Natural killer cell treated with Interleukin-12 subunit alpha and Interleukin-12 subunit beta and Interleukin-15 and Interleukin-18, amount 100 ng/mL, for 72 hours (primary cell): Measurements from ENCODE around the gene SLC35F3. TPM values are rescaled to one million over a fixed set of nuclear protein-coding genes. Genes with fewer than 3 reads are reported as not detected.

ENCODE experiments used
- ATAC-seq, 2 donors: fragments of 150-1000 bp; cut with Tn5 transposase in 1 of 2; sonication (Bioruptor Pico), chemical (Tn5 transposase) in 1 of 2; 2 replicates each; pipeline ENCODE4 v1.10.0; 2021
- DNase-seq: peaks from one replicate; pipeline ENCODE4 v3.0.0; 2022; ENCODE audit warnings: low spot score
- H3K27ac Mint-ChIP-seq, 2 donors: 1 replicate in 1 of 2; 2 replicates in 1 of 2; pipeline ENCODE4 v1.8.0; 2022; ENCODE audit warnings: mixed read lengths in 2 of 2, mild to moderate bottlenecking in 1 of 2, moderate library complexity in 1 of 2
- H3K27me3 Mint-ChIP-seq, 2 donors: 1 replicate in 1 of 2; 2 replicates in 1 of 2; pipeline ENCODE4 v1.8.0; 2022; ENCODE audit warnings: mixed read lengths in 2 of 2
- H3K36me3 Mint-ChIP-seq: one replicate; pipeline ENCODE4 v1.8.0; 2022; ENCODE audit warnings: mixed read lengths
- H3K4me1 Mint-ChIP-seq, 2 donors: 1 replicate in 1 of 2; 2 replicates in 1 of 2; pipeline ENCODE4 v1.8.0; 2022; ENCODE audit warnings: low read depth in 2 of 2, mixed read lengths in 2 of 2, mild to moderate bottlenecking in 1 of 2
- H3K4me3 Mint-ChIP-seq: one replicate; pipeline ENCODE4 v1.8.0; 2022; ENCODE audit warnings: mixed read lengths
- H3K9me3 Mint-ChIP-seq: 2 replicates; pipeline ENCODE4 v1.8.0; 2022; ENCODE audit warnings: mixed read lengths
- total RNA-seq, 2 donors: library from RNA; stranded (reverse); gene quantifications; one replicate each; pipeline ENCODE4 v1.2.3, GENCODE V29; 2022

Gene SLC35F3
- total RNA-seq, 2 donors from 2014 or later = 0.14 to 0.56 TPM

GRCh38 chr1:234321231-234321630, 416.8 kb downstream of the SLC35F3 start:
- no peaks in the 10 kb centered on the region for H3K9me3 Mint-ChIP-seq
- DNase-seq = no peak
- no peak for ATAC-seq
- no peak overlapping the region for H3K4me3 Mint-ChIP-seq
- no peaks in the 10 kb centered on the region for H3K36me3 Mint-ChIP-seq
- H3K27ac Mint-ChIP-seq = no peak overlapping the region
- H3K4me1 Mint-ChIP-seq = peaks cover 22 to 24% of the 10 kb centered on the region in 2 donors
- H3K27me3 Mint-ChIP-seq = peaks cover 25 to 44% of the 10 kb centered on the region in 2 donors

GRCh38 chr1:234322097-234322496, 417.6 kb downstream of the SLC35F3 start:
- H3K4me3 Mint-ChIP-seq = no peak overlapping the region
- H3K4me1 Mint-ChIP-seq = peaks cover 23% of the 10 kb centered on the region in 2 donors
- DNase-seq (no peak), ATAC-seq (no peak)
- peaks cover 27 to 47% of the 10 kb centered on the region in 2 donors for H3K27me3 Mint-ChIP-seq
- H3K9me3 Mint-ChIP-seq = no peaks in the 10 kb centered on the region
- peak overlapping the region in 1 of 2 donors; percentile 68 for H3K27ac Mint-ChIP-seq
- no peaks in the 10 kb centered on the region for H3K36me3 Mint-ChIP-seq

GRCh38 chr1:234322979-234323378, 418.5 kb downstream of the SLC35F3 start:
- Mint-ChIP-seq H3K27ac (peak overlapping the region in 1 of 2 donors; percentile 16), H3K9me3 (no peaks in the 10 kb centered on the region), H3K4me1 (peaks cover 20 to 21% of the 10 kb centered on the region in 2 donors), H3K27me3 (peaks cover 24 to 47% of the 10 kb centered on the region in 2 donors), H3K4me3 (no peak overlapping the region), H3K36me3 (no peaks in the 10 kb centered on the region)
- DNase-seq = no peak
- peak; percentile 54 to 55 for ATAC-seq

GRCh38 chr1:234324821-234325220, 420.3 kb downstream of the SLC35F3 start:
- H3K9me3 Mint-ChIP-seq = no peaks in the 10 kb centered on the region
- H3K4me1 Mint-ChIP-seq = peaks cover 20 to 22% of the 10 kb centered on the region in 2 donors
- no peak overlapping the region for H3K4me3 Mint-ChIP-seq
- peaks cover 26 to 50% of the 10 kb centered on the region in 2 donors for H3K27me3 Mint-ChIP-seq
- ATAC-seq (no peak), DNase-seq (no peak)
- no peak overlapping the region for H3K27ac Mint-ChIP-seq
- no peaks in the 10 kb centered on the region for H3K36me3 Mint-ChIP-seq

- peak overlapping the region; percentile 85 for H3K4me3 Mint-ChIP-seq
- H3K27ac Mint-ChIP-seq = peak overlapping the region; percentile 25 to 40
- ATAC-seq (peak in 1 of 2 donors; percentile 36), DNase-seq (no peak)
- H3K9me3 Mint-ChIP-seq = no peaks in the 10 kb centered on the region
- no peaks in the 10 kb centered on the region for H3K36me3 Mint-ChIP-seq
- H3K27me3 Mint-ChIP-seq = peaks cover 28 to 57% of the 10 kb centered on the region in 2 donors
- peaks cover 23 to 24% of the 10 kb centered on the region in 2 donors for H3K4me1 Mint-ChIP-seq
Observed at GRCh38 chr1:234325878-234326496, 421.5 kb downstream of the SLC35F3 start.

GRCh38 chr1:234326497-234327366, 422.3 kb downstream of the SLC35F3 start:
- DNase-seq = peak; percentile 73
- Mint-ChIP-seq H3K27me3 (peaks cover 27 to 57% of the 10 kb centered on the region in 2 donors), H3K27ac (peak overlapping the region; percentile 25 to 40)

GRCh38 chr1:234327577-234328164, 423.2 kb downstream of the SLC35F3 start:
- Mint-ChIP-seq H3K27me3 (peaks cover 36 to 61% of the 10 kb centered on the region in 2 donors), H3K4me1 (peaks cover 29 to 38% of the 10 kb centered on the region in 2 donors), H3K36me3 (no peaks in the 10 kb centered on the region), H3K4me3 (no peak overlapping the region), H3K27ac (no peak overlapping the region), H3K9me3 (no peaks in the 10 kb centered on the region)
- DNase-seq = no peak
- ATAC-seq = no peak

More at GRCh38 chr1:234326497-234327366, 422.3 kb downstream of the SLC35F3 start:
- no peaks in the 10 kb centered on the region for H3K9me3 Mint-ChIP-seq
- no peaks in the 10 kb centered on the region for H3K36me3 Mint-ChIP-seq
- peak; percentile 84 to 88 for ATAC-seq
- H3K4me1 Mint-ChIP-seq = peaks cover 25 to 29% of the 10 kb centered on the region in 2 donors
- peak overlapping the region; percentile 85 for H3K4me3 Mint-ChIP-seq

- Mint-ChIP-seq H3K4me3 (no peak overlapping the region), H3K4me1 (peaks cover 21 to 30% of the 10 kb centered on the region in 2 donors), H3K27me3 (peaks cover 28 to 43% of the 10 kb centered on the region in 2 donors), H3K9me3 (no peaks in the 10 kb centered on the region), H3K36me3 (peaks cover 3% of the 10 kb centered on the region), H3K27ac (no peak overlapping the region)
- no peak for DNase-seq
- ATAC-seq = no peak
Observed at GRCh38 chr1:234330843-234331215, 426.4 kb downstream of the SLC35F3 start.

- Mint-ChIP-seq H3K4me3 (no peak overlapping the region), H3K36me3 (peaks cover 10% of the 10 kb centered on the region), H3K4me1 (peaks cover 16 to 23% of the 10 kb centered on the region in 2 donors), H3K27ac (peak overlapping the region in 1 of 2 donors; percentile 6), H3K9me3 (no peaks in the 10 kb centered on the region), H3K27me3 (peaks cover 29 to 44% of the 10 kb centered on the region in 2 donors)
- ATAC-seq = peak; percentile 25 to 67
- DNase-seq = no peak
Observed at GRCh38 chr1:234331507-234331906, 427.0 kb downstream of the SLC35F3 start.

GRCh38 chr1:234336359-234336758, 431.9 kb downstream of the SLC35F3 start:
- peaks cover 35 to 64% of the 10 kb centered on the region in 2 donors for H3K27me3 Mint-ChIP-seq
- peaks cover 3% of the 10 kb centered on the region for H3K9me3 Mint-ChIP-seq
- H3K36me3 Mint-ChIP-seq = peaks cover 22% of the 10 kb centered on the region
- no peak overlapping the region for H3K27ac Mint-ChIP-seq
- DNase-seq (no peak), ATAC-seq (no peak)
- H3K4me1 Mint-ChIP-seq = peaks cover 8 to 13% of the 10 kb centered on the region in 2 donors
- no peak overlapping the region for H3K4me3 Mint-ChIP-seq

GRCh38 chr1:234337233-234337632, 432.8 kb downstream of the SLC35F3 start:
- Mint-ChIP-seq H3K27ac (no peak overlapping the region), H3K4me3 (no peak overlapping the region), H3K9me3 (peaks cover 3% of the 10 kb centered on the region), H3K27me3 (peaks cover 29 to 60% of the 10 kb centered on the region in 2 donors), H3K36me3 (peaks cover 22% of the 10 kb centered on the region), H3K4me1 (peaks cover 0 to 4% of the 10 kb centered on the region in 2 donors)
- DNase-seq = no peak
- ATAC-seq = no peak

GRCh38 chr1:234340528-234340927, 436.1 kb downstream of the SLC35F3 start:
- Mint-ChIP-seq H3K27ac (no peak overlapping the region), H3K36me3 (peaks cover 22% of the 10 kb centered on the region), H3K9me3 (peaks cover 3% of the 10 kb centered on the region), H3K4me3 (no peak overlapping the region), H3K4me1 (no peaks in the 10 kb centered on the region), H3K27me3 (peaks cover 25 to 54% of the 10 kb centered on the region in 2 donors)
- ATAC-seq (no peak), DNase-seq (no peak)

GRCh38 chr1:234342774-234343173, 438.3 kb downstream of the SLC35F3 start:
- Mint-ChIP-seq H3K9me3 (peaks cover 3% of the 10 kb centered on the region), H3K27ac (no peak overlapping the region), H3K4me1 (no peaks in the 10 kb centered on the region), H3K4me3 (no peak overlapping the region), H3K36me3 (no peaks in the 10 kb centered on the region), H3K27me3 (peaks cover 16 to 32% of the 10 kb centered on the region in 2 donors)
- DNase-seq (no peak), ATAC-seq (no peak)
